ENCODE results near the gene PTGIS. TPM values are rescaled to one million over a fixed set of nuclear protein-coding genes. Genes with fewer than 3 reads are reported as not detected.

PTGIS gene
- total and polyA plus RNA-seq, 2 of the 4 experiments (the other 2 are of a cell fraction) = 1.6 to 2.6 TPM

- Histone ChIP-seq H4K8ac (ENCODE audit: low read depth in 2 of 2, low read length in 2 of 2) (no peak overlapping the region), H3K27me3 (ENCODE audit: control insufficient read depth, insufficient read depth, low read length) (no peaks in the 10 kb centered on the region), H3K4me3 (ENCODE audit: insufficient read depth, low read depth, low read length) (no peak overlapping the region), H2BK15ac (ENCODE audit: low read depth, low read length) (no peak overlapping the region), H3K18ac (ENCODE audit: low read depth, low read length) (no peak overlapping the region), H2BK120ac (ENCODE audit: low read depth, low read length) (no peak overlapping the region), H3K14ac (replicated peaks; ENCODE audit: low read depth, low read length) (no peak overlapping the region), H3K4me2 (ENCODE audit: low read depth, low read length) (no peak overlapping the region), H3K56ac (ENCODE audit: extremely low read depth, insufficient read depth, low read length) (no peak overlapping the region), H3K9me1 (ENCODE audit: insufficient read depth, low read length) (no peaks in the 10 kb centered on the region), H2AFZ (replicated peaks; ENCODE audit: low read length, poor library complexity) (no peak overlapping the region), H2AK5ac (ENCODE audit: low read depth, low read length) (no peak overlapping the region), H3K23ac (ENCODE audit: low read depth, low read length) (no peak overlapping the region), H3K4ac (ENCODE audit: low read depth, low read length) (no peak overlapping the region), H3K9me3 (ENCODE audit: control insufficient read depth, insufficient read depth, low read length) (no peaks in the 10 kb centered on the region), H2BK20ac (ENCODE audit: low read depth, low read length) (no peak overlapping the region), H2AK9ac (replicated peaks; ENCODE audit: low read depth, low read length, poor library complexity) (no peak overlapping the region), H3K27ac (ENCODE audit: insufficient read depth, low read length) (no peak overlapping the region), H4K91ac (ENCODE audit: insufficient read depth, low read depth, low read length) (no peak overlapping the region), H4K20me1 (ENCODE audit: insufficient read depth, low read length) (no peaks in the 10 kb centered on the region), H3K4me1 (ENCODE audit: control insufficient read depth, insufficient read depth, low read length) (peaks cover 8% of the 10 kb centered on the region), H3K9ac (ENCODE audit: low read depth, low read length) (no peak overlapping the region), H2BK5ac (ENCODE audit: low read depth, low read length, poor library complexity, severe bottlenecking) (no peak overlapping the region), H3K79me1 (ENCODE audit: low read depth in 1 of 2, low read length in 2 of 2) (no peaks in the 10 kb centered on the region), H4K5ac (ENCODE audit: low read depth, low read length) (no peak overlapping the region), H3K36me3 (ENCODE audit: control insufficient read depth, insufficient read depth, low read length) (no peaks in the 10 kb centered on the region)
- ChIA-PET CTCF (interaction anchor here (1.6 kb wide), 1 partner anchor 60 kb away, joined by 4 read pairs; no protein-coding TSS in a partner anchor), POLR2A (ENCODE audit: unreplicated experiment) (no interaction called here)
- in situ Hi-C loops (cut with MboI; ENCODE audit: low sequenced_read_pairs) = loop anchor here (25.0 kb wide), 1 partner anchor 486 kb away; no protein-coding TSS in a partner anchor
- DNase-seq (no peak), ATAC-seq (ENCODE audit: low read depth) (no peak)
- TF ChIP-seq MAZ (IDR thresholded peaks at IDR 0.05; ENCODE audit: borderline replicate concordance, low read depth, low read length) (no peak), MXI1 (IDR thresholded peaks at IDR 0.05; ENCODE audit: borderline replicate concordance, low read depth, low read length) (no peak), BHLHE40 (IDR thresholded peaks at IDR 0.05; ENCODE audit: low read depth, low read length) (no peak), MAFK (IDR thresholded peaks at IDR 0.05; ENCODE audit: low read depth, low read length) (no peak), RAD21 (IDR thresholded peaks at IDR 0.05; ENCODE audit: low read length) (no peak), ELK1 (IDR thresholded peaks at IDR 0.05; ENCODE audit: borderline replicate concordance, low read depth, low read length) (no peak), RCOR1 (IDR thresholded peaks at IDR 0.05; ENCODE audit: insufficient replicate concordance, low read length) (no peak), CHD1 (IDR thresholded peaks at IDR 0.05; ENCODE audit: low read depth, low read length) (no peak), RFX5 (IDR thresholded peaks at IDR 0.05; ENCODE audit: low read depth, low read length) (no peak), CEBPB (IDR thresholded peaks at IDR 0.05; ENCODE audit: low read depth, low read length) (no peak), NFE2L2 (IDR thresholded peaks at IDR 0.05; ENCODE audit: low read depth, low read length) (no peak), POLR2A (IDR thresholded peaks at IDR 0.05; ENCODE audit: low read depth, low read length) (no peak)
- TF ChIP-seq, protein P1, sequence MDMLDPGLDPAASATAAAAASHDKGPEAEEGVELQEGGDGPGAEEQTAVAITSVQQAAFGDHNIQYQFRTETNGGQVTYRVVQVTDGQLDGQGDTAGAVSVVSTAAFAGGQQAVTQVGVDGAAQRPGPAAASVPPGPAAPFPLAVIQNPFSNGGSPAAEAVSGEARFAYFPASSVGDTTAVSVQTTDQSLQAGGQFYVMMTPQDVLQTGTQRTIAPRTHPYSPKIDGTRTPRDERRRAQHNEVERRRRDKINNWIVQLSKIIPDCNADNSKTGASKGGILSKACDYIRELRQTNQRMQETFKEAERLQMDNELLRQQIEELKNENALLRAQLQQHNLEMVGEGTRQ (IDR thresholded peaks at IDR 0.05; ENCODE audit: low read depth, low read length) = no peak
- intact Hi-C loops (cut with micrococcal nuclease) = no loop called here
- no TSS peak for BruUV-seq (replicated peaks)
- WGBS, 2 experiments (ENCODE audit: extremely low coverage in 2 of 2, insufficient read length in 1 of 2) = 100% methylated on average over 1 of the region's 5 CpGs; no CpG with 5 or more reads in 1 of the 2 experiments
- dilution Hi-C loops (cut with HindIII; ENCODE audit: low sequenced_read_pairs, unreplicated experiment) = no loop called here
These were observed 33.4 kb upstream of the PTGIS start for GRCh38 chr20:49601153-49601924.
